ENCODE data around the gene DPY19L3.
"Not testable (repeated sequence)": the region's sequence is repeated elsewhere in the genome, so short reads cannot be mapped to it uniquely, and the experiment has no call there.

DNA sequence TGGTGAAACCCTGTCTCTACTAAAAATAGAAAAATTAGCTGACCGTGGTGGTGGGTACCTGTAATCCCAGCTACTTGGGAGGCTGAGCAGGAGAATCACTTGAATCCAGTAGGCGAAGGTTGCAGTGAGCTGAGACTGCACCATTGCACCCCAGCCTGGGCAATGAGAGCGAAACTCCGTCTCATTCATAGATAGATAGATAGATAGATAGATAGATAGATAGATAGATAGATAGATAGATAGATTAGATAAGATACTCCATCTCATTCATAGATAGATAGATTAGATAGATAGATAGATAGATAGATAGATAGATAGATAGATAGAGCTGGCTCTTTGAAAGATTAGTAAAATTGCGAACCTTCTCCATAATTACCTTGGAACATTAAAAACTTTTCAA is 42.0 kb downstream of the DPY19L3 start:
- TF ChIP-seq, protein P1, sequence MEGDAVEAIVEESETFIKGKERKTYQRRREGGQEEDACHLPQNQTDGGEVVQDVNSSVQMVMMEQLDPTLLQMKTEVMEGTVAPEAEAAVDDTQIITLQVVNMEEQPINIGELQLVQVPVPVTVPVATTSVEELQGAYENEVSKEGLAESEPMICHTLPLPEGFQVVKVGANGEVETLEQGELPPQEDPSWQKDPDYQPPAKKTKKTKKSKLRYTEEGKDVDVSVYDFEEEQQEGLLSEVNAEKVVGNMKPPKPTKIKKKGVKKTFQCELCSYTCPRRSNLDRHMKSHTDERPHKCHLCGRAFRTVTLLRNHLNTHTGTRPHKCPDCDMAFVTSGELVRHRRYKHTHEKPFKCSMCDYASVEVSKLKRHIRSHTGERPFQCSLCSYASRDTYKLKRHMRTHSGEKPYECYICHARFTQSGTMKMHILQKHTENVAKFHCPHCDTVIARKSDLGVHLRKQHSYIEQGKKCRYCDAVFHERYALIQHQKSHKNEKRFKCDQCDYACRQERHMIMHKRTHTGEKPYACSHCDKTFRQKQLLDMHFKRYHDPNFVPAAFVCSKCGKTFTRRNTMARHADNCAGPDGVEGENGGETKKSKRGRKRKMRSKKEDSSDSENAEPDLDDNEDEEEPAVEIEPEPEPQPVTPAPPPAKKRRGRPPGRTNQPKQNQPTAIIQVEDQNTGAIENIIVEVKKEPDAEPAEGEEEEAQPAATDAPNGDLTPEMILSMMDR (IDR thresholded peaks at IDR 0.05; ENCODE audit: low read depth, low read length) = not testable (repeated sequence)
- TF ChIP-seq EZH2phosphoT487 (IDR thresholded peaks at IDR 0.05; ENCODE audit: low read depth) = not testable (repeated sequence)

Measured in OCI-LY3 (cell line).